ENCODE results near the gene LARGE1.

The LARGE1 gene

GRCh38 chr22:33561149-33561807 is 359.0 kb downstream of the LARGE1 start:
- TF ChIP-seq CEBPB (IDR thresholded peaks at IDR 0.05) = no peak
- TF ChIP-seq ZBTB7A (IDR thresholded peaks at IDR 0.05; ENCODE audit: low read depth) = no peak
- TF ChIP-seq TCF12 (IDR thresholded peaks at IDR 0.05; ENCODE audit: low read depth) = no peak
- no peak for TF ChIP-seq RAD21 (IDR thresholded peaks at IDR 0.05; ENCODE audit: low read depth)
- no peak for TF ChIP-seq CREB1 (IDR thresholded peaks at IDR 0.05; ENCODE audit: low read depth)
- TF ChIP-seq EGR1 (IDR thresholded peaks at IDR 0.05) = no peak
- TF ChIP-seq EP300 (IDR thresholded peaks at IDR 0.05; ENCODE audit: borderline replicate concordance) = no peak

GRCh38 chr22:33557836-33558235 is 362.4 kb downstream of the LARGE1 start:
- TF ChIP-seq YY1 (IDR thresholded peaks at IDR 0.05; ENCODE audit: low read depth) (no peak), EP300 (IDR thresholded peaks at IDR 0.05; ENCODE audit: borderline replicate concordance) (no peak), ZBTB7A (IDR thresholded peaks at IDR 0.05; ENCODE audit: low read depth) (no peak), EGR1 (IDR thresholded peaks at IDR 0.05) (no peak), NFIC (IDR thresholded peaks at IDR 0.05) (no peak), CEBPB (IDR thresholded peaks at IDR 0.05) (no peak), TEAD4 (IDR thresholded peaks at IDR 0.05) (no peak), RAD21 (IDR thresholded peaks at IDR 0.05; ENCODE audit: low read depth) (no peak), USF1 (IDR thresholded peaks at IDR 0.05) (no peak), CREB1 (IDR thresholded peaks at IDR 0.05; ENCODE audit: low read depth) (no peak), TCF12 (IDR thresholded peaks at IDR 0.05; ENCODE audit: low read depth) (no peak), REST (IDR thresholded peaks at IDR 0.05; ENCODE audit: low read depth) (no peak)

GRCh38 chr22:33555814-33556522 is 364.3 kb downstream of the LARGE1 start:
- TF ChIP-seq TAF1 (IDR thresholded peaks at IDR 0.05; ENCODE audit: low read depth) (no peak), RAD21 (IDR thresholded peaks at IDR 0.05; ENCODE audit: low read depth) (no peak), CEBPB (IDR thresholded peaks at IDR 0.05) (no peak), CREB1 (IDR thresholded peaks at IDR 0.05; ENCODE audit: low read depth) (no peak)

- TF ChIP-seq RAD21 (IDR thresholded peaks at IDR 0.05; ENCODE audit: low read depth) (no peak), MAX (IDR thresholded peaks at IDR 0.05) (no peak), EP300 (IDR thresholded peaks at IDR 0.05; ENCODE audit: borderline replicate concordance) (no peak), TEAD4 (IDR thresholded peaks at IDR 0.05) (no peak), FOXM1 (IDR thresholded peaks at IDR 0.05; ENCODE audit: borderline replicate concordance, low read depth) (no peak), CREB1 (IDR thresholded peaks at IDR 0.05; ENCODE audit: low read depth) (no peak), TCF12 (IDR thresholded peaks at IDR 0.05; ENCODE audit: low read depth) (no peak), ZBTB7A (IDR thresholded peaks at IDR 0.05; ENCODE audit: low read depth) (no peak), NFIC (IDR thresholded peaks at IDR 0.05) (no peak), TAF1 (IDR thresholded peaks at IDR 0.05; ENCODE audit: low read depth) (no peak), YY1 (IDR thresholded peaks at IDR 0.05; ENCODE audit: low read depth) (no peak)
Measured at GRCh38 chr22:33553493-33553892, 366.8 kb downstream of the LARGE1 start.

GRCh38 chr22:33544707-33545106 is 375.6 kb downstream of the LARGE1 start:
- TF ChIP-seq EP300 (IDR thresholded peaks at IDR 0.05; ENCODE audit: borderline replicate concordance) (no peak), FOXM1 (IDR thresholded peaks at IDR 0.05; ENCODE audit: borderline replicate concordance, low read depth) (no peak), TAF1 (IDR thresholded peaks at IDR 0.05; ENCODE audit: low read depth) (no peak), YY1 (IDR thresholded peaks at IDR 0.05; ENCODE audit: low read depth) (no peak), RAD21 (IDR thresholded peaks at IDR 0.05; ENCODE audit: low read depth) (no peak), REST (IDR thresholded peaks at IDR 0.05; ENCODE audit: low read depth) (no peak), TEAD4 (IDR thresholded peaks at IDR 0.05) (no peak), TCF12 (IDR thresholded peaks at IDR 0.05; ENCODE audit: low read depth) (no peak)

GRCh38 chr22:33542722-33543121 is 377.6 kb downstream of the LARGE1 start:
- TF ChIP-seq MAX (IDR thresholded peaks at IDR 0.05) = no peak
- TF ChIP-seq REST (IDR thresholded peaks at IDR 0.05; ENCODE audit: low read depth) = no peak
- no peak for TF ChIP-seq CREB1 (IDR thresholded peaks at IDR 0.05; ENCODE audit: low read depth)
- no peak for TF ChIP-seq USF1 (IDR thresholded peaks at IDR 0.05)
- no peak for TF ChIP-seq CEBPB (IDR thresholded peaks at IDR 0.05)
